PC-9 (cell line): ENCODE data around the gene MAN1A2.

Source experiments
- CTCF ChIP-seq: fragments of 200-600 bp; sonication (generic); conservative IDR thresholded peaks from 2 replicates; pipeline ENCODE4 v1.6.1; 2017; ENCODE audit warnings: mixed run types, antibody characterized with exemption, mild to moderate bottlenecking, moderate library complexity
- EZH2 ChIP-seq: fragments of 200-600 bp; sonication (generic); IDR thresholded peaks from 2 replicates; pipeline ENCODE4 v1.8.0; 2017; ENCODE audit warnings: antibody characterized with exemption, low read depth

- TF ChIP-seq CTCF, result no peak
- no peak for TF ChIP-seq EZH2
Observed at GRCh38 chr1:117398957-117399356, 31.7 kb downstream of the MAN1A2 start.
